HepG2 (cell line): ENCODE results near the gene MACROD2. TPM values are rescaled to one million over a fixed set of nuclear protein-coding genes. Genes with fewer than 3 reads are reported as not detected.

ENCODE experiments used
- MEF2D ChIP-seq: sonication (generic); formaldehyde crosslinking; IDR thresholded peaks from 2 replicates; pipeline ENCODE4 v1.5.1; 2020; ENCODE audit warnings: mild to moderate bottlenecking, missing genetic modification reagents
- ZBTB21 ChIP-seq: sonication (generic); formaldehyde crosslinking; IDR thresholded peaks from 2 replicates; pipeline ENCODE4 v1.4.0; 2020; ENCODE audit warnings: missing genetic modification reagents
- ZNF546 ChIP-seq: sonication (generic); formaldehyde crosslinking; conservative IDR thresholded peaks from 2 replicates; pipeline ENCODE4 v1.8.1; 2023; ENCODE audit warnings: mild to moderate bottlenecking, missing genetic modification reagents
- ZNF598 ChIP-seq: sonication (generic); formaldehyde crosslinking; IDR thresholded peaks from 2 replicates; pipeline ENCODE4 v1.5.1; 2020; ENCODE audit warnings: mild to moderate bottlenecking, missing genetic modification reagents, borderline replicate concordance
- ZSCAN20 ChIP-seq: sonication (generic); formaldehyde crosslinking; IDR thresholded peaks from 2 replicates; pipeline ENCODE4 v1.4.0; 2020; ENCODE audit warnings: missing genetic modification reagents, mild to moderate bottlenecking, borderline replicate concordance
- polyA plus RNA-seq, 8 experiments: library from polyadenylated mRNA; depleted of rRNA in 3 of 8; stranded (reverse) in 7 of 8; unstranded in 1 of 8; fragments of >200 nt; fragmentation: Illumina TruSeq in 4 of 8; extraction: Trizol in 4 of 8; gene quantifications; 2 replicates each; pipeline versions ENCODE4 v1.2.1 to v1.2.3, GENCODE V29; 2011 to 2016; ENCODE audit warnings: low read depth in 4 of 8, missing spikeins in 1 of 8, mixed read lengths in 1 of 8; ENCODE audit not compliant: insufficient read depth in 1 of 8
- total RNA-seq, 5 experiments: library from RNA; depleted of rRNA; stranded (reverse); fragments of >200 nt; fragmentation: Illumina TruSeq; extraction: Trizol; gene quantifications; 2 replicates each; pipeline ENCODE4 v1.2.3, GENCODE V29; 2016; ENCODE audit warnings: low read depth in 1 of 5
- TF ChIP-seq, protein P1 (sequence below): sonication (generic); formaldehyde crosslinking; IDR thresholded peaks from 2 replicates; pipeline ENCODE4 v1.4.0; 2020; ENCODE audit warnings: missing genetic modification reagents, borderline replicate concordance
- TF ChIP-seq, protein P2 (sequence below): sonication (generic); formaldehyde crosslinking; IDR thresholded peaks from 2 replicates; pipeline ENCODE4 v1.4.0; 2020; ENCODE audit warnings: mild to moderate bottlenecking, missing genetic modification reagents, borderline replicate concordance
- TF ChIP-seq, protein P3 (sequence below): sonication (generic); formaldehyde crosslinking; IDR thresholded peaks from 2 replicates; pipeline ENCODE4 v1.4.0; 2020; ENCODE audit warnings: low read depth, mild to moderate bottlenecking, missing genetic modification reagents
- TF ChIP-seq, protein P4 (sequence below): fragments of 450-650 bp; IDR thresholded peaks from 2 replicates; pipeline ENCODE4 v1.6.1; 2017
- TF ChIP-seq, protein P5 (sequence below): sonication (generic); formaldehyde crosslinking; IDR thresholded peaks from 2 replicates; pipeline ENCODE4 v1.8.1; 2022; ENCODE audit warnings: low read depth, mild to moderate bottlenecking, missing genetic modification reagents

Gene MACROD2
- total and polyA plus RNA-seq, 2 of the 13 experiments (the other 11 are each of a cell fraction or from before 2014, with no cell fraction given), result 0.13 to 0.51 TPM

DNA sequence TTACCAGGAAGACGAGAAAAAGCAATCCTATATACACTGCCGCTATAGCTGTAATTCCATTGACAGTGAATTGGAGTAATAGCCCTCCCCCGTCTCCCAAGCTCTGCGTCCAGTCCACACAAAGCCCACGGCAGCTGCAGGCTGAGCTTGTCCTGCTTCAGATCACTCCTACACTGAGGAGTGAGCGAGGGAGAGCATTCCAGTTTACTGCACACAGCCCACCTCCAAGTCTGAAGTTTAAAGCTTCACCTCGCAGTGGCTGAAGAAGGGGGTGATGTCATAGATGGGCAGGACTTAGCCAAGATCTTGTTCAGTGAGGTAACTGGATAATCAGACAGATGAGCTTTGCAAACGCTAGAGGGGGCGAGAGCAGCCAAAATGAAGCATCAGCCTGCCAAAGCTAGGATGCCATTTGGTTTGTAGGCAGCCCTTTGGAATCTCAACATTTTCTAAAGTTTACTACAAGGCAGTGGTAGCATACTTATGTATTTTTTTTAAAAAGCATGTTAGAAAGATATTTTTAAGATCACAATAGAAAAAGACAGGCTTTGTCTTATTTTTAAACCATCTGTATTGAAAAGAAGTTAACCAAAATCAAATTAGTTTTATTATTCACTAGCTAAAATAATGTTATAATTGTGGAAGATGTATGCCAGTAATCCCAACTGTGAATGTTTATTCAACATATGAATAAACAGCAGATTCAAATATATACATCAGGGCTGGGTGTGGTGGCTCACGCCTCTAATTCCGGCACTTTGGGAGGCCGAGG is 342.3 kb downstream of the MACROD2 start, which contains the start of gene FLRT3 (continued):
- TF ChIP-seq ZNF598 (CRISPR knock-in tag), result peak; percentile 69; the same call in 1 of the 2 replicates
- no peak for TF ChIP-seq ZNF546 (CRISPR knock-in tag)
- TF ChIP-seq, protein P1, sequence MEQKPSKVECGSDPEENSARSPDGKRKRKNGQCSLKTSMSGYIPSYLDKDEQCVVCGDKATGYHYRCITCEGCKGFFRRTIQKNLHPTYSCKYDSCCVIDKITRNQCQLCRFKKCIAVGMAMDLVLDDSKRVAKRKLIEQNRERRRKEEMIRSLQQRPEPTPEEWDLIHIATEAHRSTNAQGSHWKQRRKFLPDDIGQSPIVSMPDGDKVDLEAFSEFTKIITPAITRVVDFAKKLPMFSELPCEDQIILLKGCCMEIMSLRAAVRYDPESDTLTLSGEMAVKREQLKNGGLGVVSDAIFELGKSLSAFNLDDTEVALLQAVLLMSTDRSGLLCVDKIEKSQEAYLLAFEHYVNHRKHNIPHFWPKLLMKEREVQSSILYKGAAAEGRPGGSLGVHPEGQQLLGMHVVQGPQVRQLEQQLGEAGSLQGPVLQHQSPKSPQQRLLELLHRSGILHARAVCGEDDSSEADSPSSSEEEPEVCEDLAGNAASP, result peak; percentile 56; the same call in 1 of the 2 replicates
- 0 out of 2 replicates have a peak, but pooled peaks have one; percentile 51 for TF ChIP-seq MEF2D
- TF ChIP-seq ZBTB21 (CRISPR knock-in tag), result peak; percentile 75
- TF ChIP-seq, protein P2, sequence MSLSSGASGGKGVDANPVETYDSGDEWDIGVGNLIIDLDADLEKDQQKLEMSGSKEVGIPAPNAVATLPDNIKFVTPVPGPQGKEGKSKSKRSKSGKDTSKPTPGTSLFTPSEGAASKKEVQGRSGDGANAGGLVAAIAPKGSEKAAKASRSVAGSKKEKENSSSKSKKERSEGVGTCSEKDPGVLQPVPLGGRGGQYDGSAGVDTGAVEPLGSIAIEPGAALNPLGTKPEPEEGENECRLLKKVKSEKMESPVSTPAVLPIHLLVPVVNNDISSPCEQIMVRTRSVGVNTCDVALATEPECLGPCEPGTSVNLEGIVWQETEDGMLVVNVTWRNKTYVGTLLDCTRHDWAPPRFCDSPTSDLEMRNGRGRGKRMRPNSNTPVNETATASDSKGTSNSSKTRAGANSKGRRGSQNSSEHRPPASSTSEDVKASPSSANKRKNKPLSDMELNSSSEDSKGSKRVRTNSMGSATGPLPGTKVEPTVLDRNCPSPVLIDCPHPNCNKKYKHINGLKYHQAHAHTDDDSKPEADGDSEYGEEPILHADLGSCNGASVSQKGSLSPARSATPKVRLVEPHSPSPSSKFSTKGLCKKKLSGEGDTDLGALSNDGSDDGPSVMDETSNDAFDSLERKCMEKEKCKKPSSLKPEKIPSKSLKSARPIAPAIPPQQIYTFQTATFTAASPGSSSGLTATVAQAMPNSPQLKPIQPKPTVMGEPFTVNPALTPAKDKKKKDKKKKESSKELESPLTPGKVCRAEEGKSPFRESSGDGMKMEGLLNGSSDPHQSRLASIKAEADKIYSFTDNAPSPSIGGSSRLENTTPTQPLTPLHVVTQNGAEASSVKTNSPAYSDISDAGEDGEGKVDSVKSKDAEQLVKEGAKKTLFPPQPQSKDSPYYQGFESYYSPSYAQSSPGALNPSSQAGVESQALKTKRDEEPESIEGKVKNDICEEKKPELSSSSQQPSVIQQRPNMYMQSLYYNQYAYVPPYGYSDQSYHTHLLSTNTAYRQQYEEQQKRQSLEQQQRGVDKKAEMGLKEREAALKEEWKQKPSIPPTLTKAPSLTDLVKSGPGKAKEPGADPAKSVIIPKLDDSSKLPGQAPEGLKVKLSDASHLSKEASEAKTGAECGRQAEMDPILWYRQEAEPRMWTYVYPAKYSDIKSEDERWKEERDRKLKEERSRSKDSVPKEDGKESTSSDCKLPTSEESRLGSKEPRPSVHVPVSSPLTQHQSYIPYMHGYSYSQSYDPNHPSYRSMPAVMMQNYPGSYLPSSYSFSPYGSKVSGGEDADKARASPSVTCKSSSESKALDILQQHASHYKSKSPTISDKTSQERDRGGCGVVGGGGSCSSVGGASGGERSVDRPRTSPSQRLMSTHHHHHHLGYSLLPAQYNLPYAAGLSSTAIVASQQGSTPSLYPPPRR (CRISPR knock-in tag), result no peak
- TF ChIP-seq ZSCAN20, result no peak
- TF ChIP-seq, protein P3, sequence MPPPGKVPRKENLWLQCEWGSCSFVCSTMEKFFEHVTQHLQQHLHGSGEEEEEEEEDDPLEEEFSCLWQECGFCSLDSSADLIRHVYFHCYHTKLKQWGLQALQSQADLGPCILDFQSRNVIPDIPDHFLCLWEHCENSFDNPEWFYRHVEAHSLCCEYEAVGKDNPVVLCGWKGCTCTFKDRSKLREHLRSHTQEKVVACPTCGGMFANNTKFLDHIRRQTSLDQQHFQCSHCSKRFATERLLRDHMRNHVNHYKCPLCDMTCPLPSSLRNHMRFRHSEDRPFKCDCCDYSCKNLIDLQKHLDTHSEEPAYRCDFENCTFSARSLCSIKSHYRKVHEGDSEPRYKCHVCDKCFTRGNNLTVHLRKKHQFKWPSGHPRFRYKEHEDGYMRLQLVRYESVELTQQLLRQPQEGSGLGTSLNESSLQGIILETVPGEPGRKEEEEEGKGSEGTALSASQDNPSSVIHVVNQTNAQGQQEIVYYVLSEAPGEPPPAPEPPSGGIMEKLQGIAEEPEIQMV (CRISPR knock-in tag), result no peak
- TF ChIP-seq, protein P4, sequence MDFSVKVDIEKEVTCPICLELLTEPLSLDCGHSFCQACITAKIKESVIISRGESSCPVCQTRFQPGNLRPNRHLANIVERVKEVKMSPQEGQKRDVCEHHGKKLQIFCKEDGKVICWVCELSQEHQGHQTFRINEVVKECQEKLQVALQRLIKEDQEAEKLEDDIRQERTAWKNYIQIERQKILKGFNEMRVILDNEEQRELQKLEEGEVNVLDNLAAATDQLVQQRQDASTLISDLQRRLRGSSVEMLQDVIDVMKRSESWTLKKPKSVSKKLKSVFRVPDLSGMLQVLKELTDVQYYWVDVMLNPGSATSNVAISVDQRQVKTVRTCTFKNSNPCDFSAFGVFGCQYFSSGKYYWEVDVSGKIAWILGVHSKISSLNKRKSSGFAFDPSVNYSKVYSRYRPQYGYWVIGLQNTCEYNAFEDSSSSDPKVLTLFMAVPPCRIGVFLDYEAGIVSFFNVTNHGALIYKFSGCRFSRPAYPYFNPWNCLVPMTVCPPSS, result no peak
- TF ChIP-seq, protein P5, sequence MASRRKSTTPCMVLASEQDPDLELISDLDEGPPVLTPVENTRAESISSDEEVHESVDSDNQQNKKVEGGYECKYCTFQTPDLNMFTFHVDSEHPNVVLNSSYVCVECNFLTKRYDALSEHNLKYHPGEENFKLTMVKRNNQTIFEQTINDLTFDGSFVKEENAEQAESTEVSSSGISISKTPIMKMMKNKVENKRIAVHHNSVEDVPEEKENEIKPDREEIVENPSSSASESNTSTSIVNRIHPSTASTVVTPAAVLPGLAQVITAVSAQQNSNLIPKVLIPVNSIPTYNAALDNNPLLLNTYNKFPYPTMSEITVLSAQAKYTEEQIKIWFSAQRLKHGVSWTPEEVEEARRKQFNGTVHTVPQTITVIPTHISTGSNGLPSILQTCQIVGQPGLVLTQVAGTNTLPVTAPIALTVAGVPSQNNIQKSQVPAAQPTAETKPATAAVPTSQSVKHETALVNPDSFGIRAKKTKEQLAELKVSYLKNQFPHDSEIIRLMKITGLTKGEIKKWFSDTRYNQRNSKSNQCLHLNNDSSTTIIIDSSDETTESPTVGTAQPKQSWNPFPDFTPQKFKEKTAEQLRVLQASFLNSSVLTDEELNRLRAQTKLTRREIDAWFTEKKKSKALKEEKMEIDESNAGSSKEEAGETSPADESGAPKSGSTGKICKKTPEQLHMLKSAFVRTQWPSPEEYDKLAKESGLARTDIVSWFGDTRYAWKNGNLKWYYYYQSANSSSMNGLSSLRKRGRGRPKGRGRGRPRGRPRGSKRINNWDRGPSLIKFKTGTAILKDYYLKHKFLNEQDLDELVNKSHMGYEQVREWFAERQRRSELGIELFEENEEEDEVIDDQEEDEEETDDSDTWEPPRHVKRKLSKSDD, result no peak
